ENCODE measurements around the gene DNTTIP2. TPM values are rescaled to one million over a fixed set of nuclear protein-coding genes. Genes with fewer than 3 reads are reported as not detected.
A peak's percentile ranks its signal among the peaks of the same experiment; 100 is the strongest.

Gene DNTTIP2
- total RNA-seq, 1 experiment from 2014 or later = 50.3 TPM

GRCh38 chr1:93847811-93848288 is 31.2 kb downstream of the DNTTIP2 start:
- peaks cover 11% of the 10 kb centered on the region; the same call in 1 of the 2 replicates for H3K4me1 ChIP-seq (ENCODE audit: control insufficient read depth, insufficient read depth, low read length)
- in situ Hi-C loops (cut with HindIII; ENCODE audit: low pct_unique_long_range_greater_than_20kb, low sequenced_read_pairs) = no loop called here
- H3K9me3 ChIP-seq (ENCODE audit: control insufficient read depth, insufficient read depth, low read depth, low read length) = no peaks in the 10 kb centered on the region
- H3K36me3 ChIP-seq (ENCODE audit: control insufficient read depth, insufficient read depth, low read length) = no peaks in the 10 kb centered on the region
- peak overlapping the region; percentile 69 to 74 for H3K4me3 ChIP-seq (ENCODE audit: low read depth in 2 of 2, low read length in 2 of 2)
- BruUV-seq (replicated peaks) = TSS peak; percentile 76
- no peaks in the 10 kb centered on the region for H3K27me3 ChIP-seq (ENCODE audit: control insufficient read depth, insufficient read depth, low read length)
- ATAC-seq (peak; percentile 58), DNase-seq (ENCODE audit: low read depth, low spot score) (peak; percentile 46)
- intact Hi-C loops (cut with micrococcal nuclease; ENCODE audit: unreplicated experiment) = loop anchor here (5.0 to 10.0 kb wide), 2 partner anchors 213 to 406 kb away; no protein-coding TSS in a partner anchor
- peak overlapping the region; percentile 75 for H3K27ac ChIP-seq (ENCODE audit: low read length)
- ChIA-PET POLR2A (interaction anchor here (0.7 kb wide), 1 partner anchor 32 kb away, joined by 3 read pairs; no protein-coding TSS in a partner anchor), CTCF (no interaction called here)
- no peak for TF ChIP-seq SIN3A (IDR thresholded peaks at IDR 0.05; ENCODE audit: borderline replicate concordance, insufficient read depth, low read depth, low read length)
- no peak for TF ChIP-seq CTCF (IDR thresholded peaks at IDR 0.05)
- no peak for TF ChIP-seq TCF7L2 (IDR thresholded peaks at IDR 0.05; ENCODE audit: low read depth, low read length)
- TF ChIP-seq POLR2AphosphoS5 (IDR thresholded peaks at IDR 0.05; ENCODE audit: low read depth, low read length) = no peak; the same call in 1 of the 2 replicates

DNA sequence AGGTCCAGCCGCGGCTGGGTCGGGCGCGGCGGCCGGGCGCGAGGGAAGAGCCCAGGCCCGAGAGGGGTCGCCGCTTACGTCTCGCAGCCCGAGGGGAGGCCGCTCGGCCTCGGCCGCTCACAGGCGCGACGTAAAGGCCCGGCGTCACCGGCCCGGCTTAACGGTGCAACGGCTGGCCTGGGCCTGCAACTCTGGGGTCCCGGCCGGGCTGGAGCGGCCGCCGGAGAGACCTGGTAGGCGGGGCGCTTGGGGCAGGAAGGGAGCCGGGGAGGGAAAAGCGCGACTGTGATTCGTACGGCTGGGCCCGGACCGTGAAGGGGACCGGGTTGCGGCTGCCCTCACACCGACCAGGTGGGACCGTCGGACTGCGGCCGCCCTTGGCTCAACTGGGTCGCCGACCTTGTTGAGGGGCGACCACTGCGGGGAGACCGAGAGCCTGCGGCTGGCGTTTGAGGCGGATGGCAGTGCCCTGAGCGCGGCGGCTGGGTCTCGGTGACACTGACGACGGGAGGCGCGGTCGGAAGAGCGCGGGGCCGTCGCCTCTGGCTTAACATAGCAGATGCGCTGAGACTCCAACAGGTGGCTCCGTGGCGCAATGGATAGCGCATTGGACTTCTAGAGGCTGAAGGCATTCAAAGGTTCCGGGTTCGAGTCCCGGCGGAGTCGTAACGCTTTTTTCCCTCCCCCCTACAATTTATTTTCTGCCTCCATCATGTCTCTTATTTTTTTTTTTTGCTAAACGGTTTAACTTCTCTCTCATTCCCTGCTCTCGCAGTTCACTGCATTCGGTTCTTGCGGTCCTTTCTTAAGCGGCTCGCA is 31.8 kb downstream of the DNTTIP2 start:
- intact Hi-C loops (cut with micrococcal nuclease; ENCODE audit: unreplicated experiment) = loop anchor here (5.0 to 10.0 kb wide), 2 partner anchors 212 to 405 kb away; no protein-coding TSS in a partner anchor
- POLR2A ChIA-PET = interaction anchor here (0.7 kb wide), 1 partner anchor 32 kb away, joined by 3 read pairs; no protein-coding TSS in a partner anchor
- peak; percentile 84 for ATAC-seq
- H3K4me1 ChIP-seq (ENCODE audit: control insufficient read depth, insufficient read depth, low read length) = peaks cover 11% of the 10 kb centered on the region; the same call in 1 of the 2 replicates
- peak; percentile 81 for DNase-seq (ENCODE audit: low read depth, low spot score)
- CTCF ChIA-PET = no interaction called here
- H3K4me3 ChIP-seq (ENCODE audit: low read depth in 2 of 2, low read length in 2 of 2) = peak overlapping the region; percentile 69 to 74
- H3K9me3 ChIP-seq (ENCODE audit: control insufficient read depth, insufficient read depth, low read depth, low read length) = no peaks in the 10 kb centered on the region
- H3K36me3 ChIP-seq (ENCODE audit: control insufficient read depth, insufficient read depth, low read length) = no peaks in the 10 kb centered on the region
- in situ Hi-C loops (cut with HindIII; ENCODE audit: low pct_unique_long_range_greater_than_20kb, low sequenced_read_pairs) = no loop called here
- H3K27ac ChIP-seq (ENCODE audit: low read length) = peak overlapping the region; percentile 75
- TF ChIP-seq POLR2AphosphoS5 (IDR thresholded peaks at IDR 0.05; ENCODE audit: low read depth, low read length) (peak; percentile 78), CTCF (IDR thresholded peaks at IDR 0.05) (0 out of 2 replicates have a peak, but pooled peaks have one; percentile 8), TCF7L2 (IDR thresholded peaks at IDR 0.05; ENCODE audit: low read depth, low read length) (no peak; the same call in 1 of the 2 replicates), SIN3A (IDR thresholded peaks at IDR 0.05; ENCODE audit: borderline replicate concordance, insufficient read depth, low read depth, low read length) (0 out of 2 replicates have a peak, but pooled peaks have one; percentile 13), REST (IDR thresholded peaks at IDR 0.05; ENCODE audit: insufficient read depth in 1 of 2, low read depth in 2 of 2, low read length in 1 of 2) (no peak)
- H3K27me3 ChIP-seq (ENCODE audit: control insufficient read depth, insufficient read depth, low read length) = no peaks in the 10 kb centered on the region
- no TSS peak for BruUV-seq (replicated peaks)
